HEK293 (cell line): ENCODE results near the gene TTL.

Experiments used
- CTCF ChIA-PET: fragments of 350-600 bp; formaldehyde crosslinking; extraction: SDS; loops from one replicate; lab custom pipeline; 2021; ENCODE audit warnings: antibody characterized with exemption; lab: Yijun Ruan, JAX
- POLR2A ChIA-PET: fragments of 300-600 bp; formaldehyde crosslinking; extraction: SDS; loops from one replicate; lab custom pipeline; 2020; ENCODE audit warnings: antibody characterized with exemption, inconsistent platforms; lab: Yijun Ruan, JAX
- H3K27ac ChIP-seq: fragments of 200-500 bp; sonication (Bioruptor generic); 2 replicates; pipeline ENCODE4 v1.5.1; 2014; ENCODE audit warnings: low read depth, low read length, control low read depth, inconsistent platforms; ENCODE audit errors: extremely low read depth
- H3K36me3 ChIP-seq, 2 experiments: fragments of 200-500 bp in 1 of 2; sonication (Bioruptor generic) in 1 of 2; 1 replicate in 1 of 2; 2 replicates in 1 of 2; pipeline ENCODE4 v1.5.1; 2014 to 2017; ENCODE audit warnings: inconsistent platforms in 2 of 2, low read length in 2 of 2; ENCODE audit not compliant: control insufficient read depth in 2 of 2, insufficient read depth in 1 of 2
- H3K4me1 ChIP-seq: fragments of 200-500 bp; sonication (Bioruptor generic); 2 replicates; pipeline ENCODE4 v1.5.1; 2014; ENCODE audit warnings: mild to moderate bottlenecking, low read length, inconsistent platforms; ENCODE audit not compliant: control insufficient read depth, insufficient read depth
- H3K4me3 ChIP-seq: 2 replicates; pipeline ENCODE4 v1.5.1; 2011; ENCODE audit warnings: low read depth, mild to moderate bottlenecking, control low read depth, low read length, moderate library complexity
- H3K9me3 ChIP-seq: fragments of 200-500 bp; sonication (Bioruptor generic); 2 replicates; pipeline ENCODE4 v1.5.1; 2014; ENCODE audit warnings: low read depth, low read length, inconsistent platforms; ENCODE audit not compliant: control insufficient read depth, insufficient read depth
- HOXD13 ChIP-seq: sonication (generic); formaldehyde crosslinking; IDR thresholded peaks from 2 replicates; pipeline ENCODE4 v1.8.0; 2022; ENCODE audit warnings: missing genetic modification reagents, borderline replicate concordance
- KLF1 ChIP-seq: fragments of 450-650 bp; formaldehyde crosslinking; IDR thresholded peaks from 2 replicates; pipeline ENCODE4 v1.5.1; 2016; ENCODE audit warnings: missing biosample characterization, missing genetic modification characterization
- KLF17 ChIP-seq: fragments of 450-650 bp; formaldehyde crosslinking; IDR thresholded peaks from 2 replicates; pipeline ENCODE4 v1.5.1; 2016; ENCODE audit warnings: missing biosample characterization, missing genetic modification characterization
- KLF9 ChIP-seq: fragments of 450-650 bp; formaldehyde crosslinking; IDR thresholded peaks from 2 replicates; pipeline ENCODE4 v1.5.1; 2016; ENCODE audit warnings: missing biosample characterization, missing genetic modification characterization, low read depth
- MEIS1 ChIP-seq: sonication (generic); formaldehyde crosslinking; IDR thresholded peaks from 2 replicates; pipeline ENCODE4 v1.8.1; 2022; ENCODE audit warnings: missing genetic modification reagents, mild to moderate bottlenecking, borderline replicate concordance
- PRDM1 ChIP-seq: fragments of 450-650 bp; formaldehyde crosslinking; IDR thresholded peaks from 2 replicates; pipeline ENCODE4; 2016; ENCODE audit warnings: missing biosample characterization, missing genetic modification characterization
- SP2 ChIP-seq: fragments of 450-650 bp; formaldehyde crosslinking; IDR thresholded peaks from 2 replicates; pipeline ENCODE4 v1.5.1; 2016; ENCODE audit warnings: missing biosample characterization, missing genetic modification characterization
- TCF7L2 ChIP-seq: IDR thresholded peaks from 2 replicates; pipeline ENCODE4 v1.6.1; 2011; ENCODE audit warnings: low read depth, mild to moderate bottlenecking, inconsistent platforms, low read length, moderate library complexity, borderline replicate concordance
- ZBTB17 ChIP-seq: fragments of 450-650 bp; formaldehyde crosslinking; IDR thresholded peaks from 2 replicates; pipeline ENCODE4 v1.5.1; 2016; ENCODE audit warnings: missing biosample characterization, missing genetic modification characterization
- ZFP3 ChIP-seq: fragments of 450-650 bp; formaldehyde crosslinking; IDR thresholded peaks from 2 replicates; pipeline ENCODE4 v1.5.1; 2016; ENCODE audit warnings: low read depth, missing biosample characterization, missing genetic modification characterization
- ZNF112 ChIP-seq: fragments of 450-650 bp; formaldehyde crosslinking; IDR thresholded peaks from 2 replicates; pipeline ENCODE4 v1.5.0; 2017; ENCODE audit warnings: missing biosample characterization, missing genetic modification characterization
- ZNF23 ChIP-seq: fragments of 450-650 bp; formaldehyde crosslinking; IDR thresholded peaks from 2 replicates; pipeline ENCODE4 v1.5.1; 2016; ENCODE audit warnings: missing biosample characterization, missing genetic modification characterization, borderline replicate concordance
- ZNF324 ChIP-seq: fragments of 450-650 bp; formaldehyde crosslinking; IDR thresholded peaks from 2 replicates; pipeline ENCODE4 v1.5.1; 2016; ENCODE audit warnings: missing biosample characterization, missing genetic modification characterization
- ZNF366 ChIP-seq: fragments of 450-650 bp; formaldehyde crosslinking; conservative IDR thresholded peaks from 2 replicates; pipeline ENCODE4 v1.5.1; 2016; ENCODE audit warnings: missing biosample characterization, missing genetic modification characterization
- ZNF600 ChIP-seq: fragments of 450-650 bp; formaldehyde crosslinking; IDR thresholded peaks from 2 replicates; pipeline ENCODE4 v1.5.1; 2016; ENCODE audit warnings: missing biosample characterization, missing genetic modification characterization
- ZSCAN4 ChIP-seq: fragments of 450-650 bp; formaldehyde crosslinking; IDR thresholded peaks from 2 replicates; pipeline ENCODE4 v1.5.1; 2017; ENCODE audit warnings: missing biosample characterization, missing genetic modification characterization
- TF ChIP-seq, protein P1 (sequence below): fragments of 450-650 bp; formaldehyde crosslinking; IDR thresholded peaks from 2 replicates; pipeline ENCODE4 v1.5.1; 2016; ENCODE audit warnings: missing biosample characterization, missing genetic modification characterization
- TF ChIP-seq, protein P2 (sequence below): fragments of 450-650 bp; formaldehyde crosslinking; IDR thresholded peaks from 2 replicates; pipeline ENCODE4 v1.5.1; 2016; ENCODE audit warnings: missing biosample characterization, missing genetic modification characterization
- TF ChIP-seq, protein P3 (sequence below): fragments of 450-650 bp; formaldehyde crosslinking; IDR thresholded peaks from 2 replicates; pipeline ENCODE4 v1.5.1; 2017; ENCODE audit warnings: missing biosample characterization, missing genetic modification characterization

The TTL gene

GRCh38 chr2:112529757-112530156 is 47.8 kb downstream of the TTL start (continued):
- TF ChIP-seq, protein P1, sequence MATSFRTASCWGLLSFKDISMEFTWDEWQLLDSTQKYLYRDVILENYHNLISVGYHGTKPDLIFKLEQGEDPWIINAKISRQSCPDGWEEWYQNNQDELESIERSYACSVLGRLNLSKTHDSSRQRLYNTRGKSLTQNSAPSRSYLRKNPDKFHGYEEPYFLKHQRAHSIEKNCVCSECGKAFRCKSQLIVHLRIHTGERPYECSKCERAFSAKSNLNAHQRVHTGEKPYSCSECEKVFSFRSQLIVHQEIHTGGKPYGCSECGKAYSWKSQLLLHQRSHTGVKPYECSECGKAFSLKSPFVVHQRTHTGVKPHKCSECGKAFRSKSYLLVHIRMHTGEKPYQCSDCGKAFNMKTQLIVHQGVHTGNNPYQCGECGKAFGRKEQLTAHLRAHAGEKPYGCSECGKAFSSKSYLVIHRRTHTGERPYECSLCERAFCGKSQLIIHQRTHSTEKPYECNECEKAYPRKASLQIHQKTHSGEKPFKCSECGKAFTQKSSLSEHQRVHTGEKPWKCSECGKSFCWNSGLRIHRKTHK (tag by site-specific recombination) = no peak

DNA sequence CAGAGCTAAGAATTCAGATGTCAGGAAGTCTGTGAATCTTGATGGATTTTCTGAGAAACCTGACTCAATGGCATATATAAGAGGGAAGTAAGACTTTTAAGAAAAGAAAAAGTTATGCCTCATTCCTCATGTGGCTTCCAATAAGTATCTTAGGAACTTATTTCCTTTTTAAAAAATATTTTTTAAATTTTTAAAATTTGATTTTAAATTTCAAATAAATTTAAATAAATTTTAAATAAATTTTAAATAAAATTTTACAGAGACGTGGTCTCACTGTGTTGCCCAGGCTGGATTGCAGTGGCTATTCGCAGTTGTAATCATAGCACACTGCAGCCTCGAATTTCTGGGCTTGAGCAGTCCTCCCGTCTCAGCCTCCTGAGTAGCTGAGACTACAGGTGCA is 48.8 kb downstream of the TTL start:
- Histone ChIP-seq H3K4me3 (no peak overlapping the region), H3K27ac (no peak overlapping the region), H3K4me1 (no peaks in the 10 kb centered on the region), H3K9me3 (no peaks in the 10 kb centered on the region), H3K36me3 (peaks cover 0 to 49% of the 10 kb centered on the region in 2 experiments; a peak in 2 of 3 replicates)
- TF ChIP-seq ZFP3 (tag by site-specific recombination) (no peak), ZNF324 (no peak), ZSCAN4 (tag by site-specific recombination) (no peak), MEIS1 (CRISPR knock-in tag) (no peak), TCF7L2 (no peak), KLF9 (tag by site-specific recombination) (no peak), ZNF23 (tag by site-specific recombination) (no peak), SP2 (no peak), ZNF112 (tag by site-specific recombination) (no peak), KLF1 (tag by site-specific recombination) (no peak), ZNF600 (tag by site-specific recombination) (no peak), ZBTB17 (no peak)
- TF ChIP-seq, protein P2, sequence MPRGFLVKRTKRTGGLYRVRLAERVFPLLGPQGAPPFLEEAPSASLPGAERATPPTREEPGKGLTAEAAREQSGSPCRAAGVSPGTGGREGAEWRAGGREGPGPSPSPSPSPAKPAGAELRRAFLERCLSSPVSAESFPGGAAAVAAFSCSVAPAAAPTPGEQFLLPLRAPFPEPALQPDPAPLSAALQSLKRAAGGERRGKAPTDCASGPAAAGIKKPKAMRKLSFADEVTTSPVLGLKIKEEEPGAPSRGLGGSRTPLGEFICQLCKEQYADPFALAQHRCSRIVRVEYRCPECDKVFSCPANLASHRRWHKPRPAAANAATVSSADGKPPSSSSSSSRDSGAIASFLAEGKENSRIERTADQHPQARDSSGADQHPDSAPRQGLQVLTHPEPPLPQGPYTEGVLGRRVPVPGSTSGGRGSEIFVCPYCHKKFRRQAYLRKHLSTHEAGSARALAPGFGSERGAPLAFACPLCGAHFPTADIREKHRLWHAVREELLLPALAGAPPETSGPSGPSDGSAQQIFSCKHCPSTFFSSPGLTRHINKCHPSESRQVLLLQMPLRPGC = no peak
- TF ChIP-seq, protein P3, sequence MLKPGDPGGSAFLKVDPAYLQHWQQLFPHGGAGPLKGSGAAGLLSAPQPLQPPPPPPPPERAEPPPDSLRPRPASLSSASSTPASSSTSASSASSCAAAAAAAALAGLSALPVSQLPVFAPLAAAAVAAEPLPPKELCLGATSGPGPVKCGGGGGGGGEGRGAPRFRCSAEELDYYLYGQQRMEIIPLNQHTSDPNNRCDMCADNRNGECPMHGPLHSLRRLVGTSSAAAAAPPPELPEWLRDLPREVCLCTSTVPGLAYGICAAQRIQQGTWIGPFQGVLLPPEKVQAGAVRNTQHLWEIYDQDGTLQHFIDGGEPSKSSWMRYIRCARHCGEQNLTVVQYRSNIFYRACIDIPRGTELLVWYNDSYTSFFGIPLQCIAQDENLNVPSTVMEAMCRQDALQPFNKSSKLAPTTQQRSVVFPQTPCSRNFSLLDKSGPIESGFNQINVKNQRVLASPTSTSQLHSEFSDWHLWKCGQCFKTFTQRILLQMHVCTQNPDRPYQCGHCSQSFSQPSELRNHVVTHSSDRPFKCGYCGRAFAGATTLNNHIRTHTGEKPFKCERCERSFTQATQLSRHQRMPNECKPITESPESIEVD (tag by site-specific recombination) = no peak
- POLR2A ChIA-PET = no interaction called here
- CTCF ChIA-PET = interaction anchor here (0.6 kb wide), 1 partner anchor 285 kb away, joined by 11 read pairs; no protein-coding TSS in a partner anchor

- no peaks in the 10 kb centered on the region for H3K9me3 ChIP-seq
- H3K4me3 ChIP-seq = no peak overlapping the region
- POLR2A ChIA-PET = no interaction called here
- H3K27ac ChIP-seq = no peak overlapping the region
- peaks cover 0 to 33% of the 10 kb centered on the region in 2 experiments; a peak in 1 of 3 replicates for H3K36me3 ChIP-seq
- no peaks in the 10 kb centered on the region for H3K4me1 ChIP-seq
- CTCF ChIA-PET = interaction anchor here (0.6 kb wide), 2 partner anchors 44 to 471 kb away, joined by 3 to 5 read pairs; no protein-coding TSS in a partner anchor
- TF ChIP-seq ZNF366 (tag by site-specific recombination) = 0 out of 2 replicates have a peak, but pooled peaks have one; percentile 38
- no peak for TF ChIP-seq KLF17 (tag by site-specific recombination)
- no peak for TF ChIP-seq HOXD13 (CRISPR knock-in tag)
- TF ChIP-seq PRDM1 (tag by site-specific recombination) = peak; percentile 92
- TF ChIP-seq, all 188 proteins: peak for 2
Measured at GRCh38 chr2:112534826-112535225, 52.9 kb downstream of the TTL start.
